DND-41 (cell line): ENCODE results near the gene DNAH3.

Experiments
- CTCF ChIP-seq: IDR thresholded peaks from 2 replicates; pipeline ENCODE4 v1.5.1; 2012; ENCODE audit warnings: borderline replicate concordance, low read length, moderate library complexity, mild to moderate bottlenecking; ENCODE audit not compliant: poor library complexity, severe bottlenecking; ENCODE audit errors: extremely low read depth
- EZH2 ChIP-seq: IDR thresholded peaks from 3 replicates; pipeline ENCODE4 v1.6.1; 2012; ENCODE audit warnings: borderline replicate concordance, low read depth, mild to moderate bottlenecking, moderate library complexity, low read length, inconsistent platforms; ENCODE audit not compliant: severe bottlenecking

DNA sequence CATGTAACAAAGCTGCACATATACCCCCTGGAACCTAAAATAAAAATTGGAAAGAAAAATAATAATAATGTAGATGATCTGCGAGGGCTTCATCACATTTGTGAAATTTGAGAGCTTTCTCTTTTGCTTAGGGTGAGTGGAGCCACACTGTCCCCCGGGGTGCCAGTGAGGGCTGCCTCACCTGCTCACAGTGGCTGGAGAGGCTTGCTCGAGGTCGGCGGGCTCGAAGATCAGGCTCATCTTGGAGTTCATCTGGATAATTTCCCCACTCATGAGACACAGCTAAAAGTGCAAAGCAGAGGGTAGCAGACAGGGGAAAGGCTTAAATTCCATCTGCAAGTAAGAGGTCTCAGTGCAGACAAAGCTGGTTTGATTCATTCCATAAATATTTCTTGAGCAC is 123.8 kb downstream of the DNAH3 start:
- TF ChIP-seq CTCF (no peak), EZH2 (no peak)
